Gastroesophageal sphincter (tissue), 4 donors: ENCODE results near the gene CHD6. TPM values are rescaled to one million over a fixed set of nuclear protein-coding genes. Genes with fewer than 3 reads are reported as not detected.

Source experiments
- ATAC-seq: fragments of 150-250 bp; one replicate; pipeline ENCODE4 v1.9.1; 2016; ENCODE audit warnings: mild to moderate bottlenecking, moderate library complexity
- H3K27ac ChIP-seq, 4 donors: fragments of 200-600 bp; sonication (generic) in 3 of 4; 1 replicate in 3 of 4; 2 replicates in 1 of 4; pipeline ENCODE4 v1.5.1; 2016 to 2019
- H3K27me3 ChIP-seq: fragments of 200-600 bp; sonication (generic); one replicate; pipeline ENCODE4 v1.5.1; 2019
- H3K36me3 ChIP-seq, 2 donors: fragments of 200-600 bp; sonication (generic); one replicate each; pipeline ENCODE4 v1.5.1; 2019; ENCODE audit warnings: control low read depth in 1 of 2
- H3K4me1 ChIP-seq, 3 donors: fragments of 200-600 bp; sonication (generic); 1 replicate in 2 of 3; 2 replicates in 1 of 3; pipeline ENCODE4 v1.5.1; 2016 to 2019; ENCODE audit warnings: control low read depth in 2 of 3
- H3K4me3 ChIP-seq, 2 donors: fragments of 200-600 bp; sonication (generic); one replicate each; pipeline ENCODE4 v1.5.1; 2019; ENCODE audit warnings: mild to moderate bottlenecking in 1 of 2, moderate library complexity in 1 of 2
- H3K9me3 ChIP-seq, 3 donors: fragments of 200-600 bp; sonication (generic); one replicate each; pipeline ENCODE4 v1.5.1; 2017 to 2019; ENCODE audit warnings: control low read depth in 2 of 3
- EP300 ChIP-seq: sonication (generic); formaldehyde crosslinking; IDR thresholded peaks from one replicate; pipeline ENCODE4 v1.6.1; 2017; ENCODE audit warnings: antibody characterized with exemption, mild to moderate bottlenecking
- POLR2A ChIP-seq, 2 donors: fragments of 450-650 bp; IDR thresholded peaks; one replicate each; pipeline ENCODE4 v1.6.1; 2017; ENCODE audit warnings: antibody characterized with exemption in 2 of 2, mild to moderate bottlenecking in 2 of 2, moderate library complexity in 1 of 2
- POLR2AphosphoS5 ChIP-seq: sonication (generic); formaldehyde crosslinking; IDR thresholded peaks from one replicate; pipeline ENCODE4 v1.6.1; 2017; ENCODE audit warnings: antibody characterized with exemption
- WGBS, 2 donors: methylation state at CpG; one replicate each; pipeline ENCODE4 v1.1.5; 2018; ENCODE audit warnings: low coverage in 1 of 2; 5-methylcytosine and 5-hydroxymethylcytosine counted together
- total RNA-seq, 4 donors: library from RNA; depleted of rRNA; stranded (reverse); fragments of >200 nt; gene quantifications; one replicate each; pipeline ENCODE4 v1.1.0, GENCODE V29; 2016
- TF ChIP-seq, protein P1 (sequence below), 4 experiments: fragments of 200-600 bp in 2 of 4; fragments of 450-650 bp in 2 of 4; sonication (generic) in 1 of 4; IDR thresholded peaks; one replicate each; pipeline ENCODE4 v1.5.1; 2017 to 2019; ENCODE audit warnings: antibody characterized with exemption in 4 of 4, mild to moderate bottlenecking in 2 of 4, moderate library complexity in 2 of 4

CHD6 gene
- total RNA-seq, 4 donors from 2014 or later: 37.4 to 58.3 (median 40.4) TPM

DNA sequence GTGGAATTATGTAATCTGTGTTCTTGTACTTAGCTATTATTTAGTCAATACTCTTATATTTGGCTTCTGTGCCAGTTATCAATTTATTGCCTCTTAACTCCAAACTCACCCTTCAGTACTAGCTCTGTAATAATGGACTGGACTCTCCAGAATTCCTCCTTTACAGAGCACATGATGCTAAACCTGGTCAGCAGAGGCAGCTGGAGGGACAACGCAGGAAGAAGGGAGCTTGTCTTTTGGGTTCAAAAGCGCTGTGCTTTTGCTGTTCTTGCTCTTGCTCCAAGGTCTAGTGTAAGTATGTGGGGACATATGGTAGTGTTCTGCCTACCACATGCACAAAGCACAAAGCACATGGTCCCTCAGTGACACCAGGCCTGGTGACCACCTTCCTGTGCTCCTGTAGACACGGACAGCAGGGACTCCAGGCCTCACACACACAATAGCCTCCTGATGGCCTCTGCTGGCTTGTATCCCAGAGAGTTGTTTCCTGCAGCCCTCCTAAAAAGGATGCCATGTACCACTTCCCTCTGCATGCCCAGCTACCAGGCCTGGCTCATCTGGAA lies 46.1 kb downstream of the CHD6 start:
- no peaks in the 10 kb centered on the region for H3K36me3 ChIP-seq
- no peak for ATAC-seq

GRCh38 chr20:41571006-41571405 lies 47.2 kb downstream of the CHD6 start:
- Histone ChIP-seq H3K4me3 (no peak overlapping the region), H3K4me1 (peaks cover 2 to 74% (median 22%) of the 10 kb centered on the region in 3 donors), H3K36me3 (no peaks in the 10 kb centered on the region), H3K27ac (no peak overlapping the region), H3K27me3 (no peaks in the 10 kb centered on the region), H3K9me3 (no peaks in the 10 kb centered on the region)
- no peak for ATAC-seq
- 56 to 71% methylated on average over 2 of the region's 2 CpGs for WGBS, 2 donors
- TF ChIP-seq POLR2A (IDR thresholded peaks at IDR 0.05): no peak
- no peak for TF ChIP-seq POLR2AphosphoS5
- TF ChIP-seq, protein P1, sequence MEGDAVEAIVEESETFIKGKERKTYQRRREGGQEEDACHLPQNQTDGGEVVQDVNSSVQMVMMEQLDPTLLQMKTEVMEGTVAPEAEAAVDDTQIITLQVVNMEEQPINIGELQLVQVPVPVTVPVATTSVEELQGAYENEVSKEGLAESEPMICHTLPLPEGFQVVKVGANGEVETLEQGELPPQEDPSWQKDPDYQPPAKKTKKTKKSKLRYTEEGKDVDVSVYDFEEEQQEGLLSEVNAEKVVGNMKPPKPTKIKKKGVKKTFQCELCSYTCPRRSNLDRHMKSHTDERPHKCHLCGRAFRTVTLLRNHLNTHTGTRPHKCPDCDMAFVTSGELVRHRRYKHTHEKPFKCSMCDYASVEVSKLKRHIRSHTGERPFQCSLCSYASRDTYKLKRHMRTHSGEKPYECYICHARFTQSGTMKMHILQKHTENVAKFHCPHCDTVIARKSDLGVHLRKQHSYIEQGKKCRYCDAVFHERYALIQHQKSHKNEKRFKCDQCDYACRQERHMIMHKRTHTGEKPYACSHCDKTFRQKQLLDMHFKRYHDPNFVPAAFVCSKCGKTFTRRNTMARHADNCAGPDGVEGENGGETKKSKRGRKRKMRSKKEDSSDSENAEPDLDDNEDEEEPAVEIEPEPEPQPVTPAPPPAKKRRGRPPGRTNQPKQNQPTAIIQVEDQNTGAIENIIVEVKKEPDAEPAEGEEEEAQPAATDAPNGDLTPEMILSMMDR (IDR thresholded peaks at IDR 0.05): no peak
- TF ChIP-seq EP300: no peak

More for the DNA sequence above, 46.1 kb downstream of the CHD6 start:
- WGBS, 2 donors: 57 to 60% methylated on average over 1 to 3 of the region's 3 CpGs
- Histone ChIP-seq H3K4me1 (peaks cover 2 to 85% (median 22%) of the 10 kb centered on the region in 3 donors), H3K4me3 (no peak overlapping the region), H3K27ac (no peak overlapping the region), H3K9me3 (no peaks in the 10 kb centered on the region), H3K27me3 (no peaks in the 10 kb centered on the region)
- no peak for TF ChIP-seq EP300
- TF ChIP-seq, protein P1 (IDR thresholded peaks at IDR 0.05): no peak
- no peak for TF ChIP-seq POLR2A (IDR thresholded peaks at IDR 0.05)
- no peak for TF ChIP-seq POLR2AphosphoS5

DNA sequence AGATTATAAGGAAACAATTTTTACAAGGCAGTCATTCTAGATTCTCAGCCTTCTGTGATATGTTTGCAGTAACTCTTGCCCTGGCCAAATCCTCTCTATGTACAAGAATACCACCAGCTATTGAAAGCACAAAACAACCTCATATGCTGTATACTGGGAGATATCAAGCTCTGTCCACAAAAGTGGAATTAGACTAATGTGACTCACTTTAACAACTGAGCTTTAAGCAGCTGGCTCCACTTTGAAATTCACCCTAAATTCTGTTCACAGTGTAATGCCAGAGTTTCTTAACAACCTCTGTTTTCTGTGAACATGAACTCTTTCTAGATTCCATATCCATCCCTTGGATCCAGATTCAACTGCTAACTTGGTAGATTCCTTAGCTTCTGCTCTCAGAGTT lies 47.6 kb downstream of the CHD6 start:
- H3K4me1 ChIP-seq: peaks cover 2 to 70% (median 22%) of the 10 kb centered on the region in 3 donors
- ATAC-seq: no peak

DNA sequence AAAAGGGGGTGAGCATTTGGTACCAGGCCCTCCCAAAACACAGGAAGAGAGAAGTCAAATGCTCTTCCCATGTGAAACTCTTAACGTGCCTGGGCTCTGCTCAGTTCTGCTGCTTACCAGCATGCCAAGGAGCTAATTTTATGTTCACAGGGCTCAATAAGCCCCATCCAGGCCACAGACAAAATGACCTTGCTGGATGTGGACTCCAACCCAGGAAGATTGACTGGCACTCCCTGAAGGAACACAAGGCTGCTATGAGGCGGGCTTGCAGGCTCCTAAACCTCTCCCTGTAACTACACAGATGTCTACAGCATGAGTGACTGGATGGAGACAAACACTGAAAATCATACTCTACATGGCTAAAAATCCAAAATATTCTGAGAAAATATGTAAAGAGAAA lies 50.6 kb downstream of the CHD6 start:
- no peak for TF ChIP-seq POLR2A (IDR thresholded peaks at IDR 0.05)
- Histone ChIP-seq H3K4me1 (peaks cover 0 to 47% (median 14%) of the 10 kb centered on the region in 3 donors), H3K36me3 (no peaks in the 10 kb centered on the region), H3K9me3 (no peaks in the 10 kb centered on the region), H3K4me3 (no peak overlapping the region), H3K27me3 (no peaks in the 10 kb centered on the region), H3K27ac (no peak overlapping the region)
- ATAC-seq: no peak
- 83 to 90% methylated on average over 2 of the region's 2 CpGs for WGBS, 2 donors

More for the DNA sequence above, 47.6 kb downstream of the CHD6 start:
- no peak for TF ChIP-seq POLR2A (IDR thresholded peaks at IDR 0.05)
- no peak for TF ChIP-seq POLR2AphosphoS5
- no peak for TF ChIP-seq EP300
- TF ChIP-seq, protein P1 (IDR thresholded peaks at IDR 0.05): no peak
- no peaks in the 10 kb centered on the region for H3K36me3 ChIP-seq
- H3K4me3 ChIP-seq: no peak overlapping the region
- H3K27me3 ChIP-seq: no peaks in the 10 kb centered on the region
- H3K9me3 ChIP-seq: no peaks in the 10 kb centered on the region
- H3K27ac ChIP-seq: no peak overlapping the region

DNA sequence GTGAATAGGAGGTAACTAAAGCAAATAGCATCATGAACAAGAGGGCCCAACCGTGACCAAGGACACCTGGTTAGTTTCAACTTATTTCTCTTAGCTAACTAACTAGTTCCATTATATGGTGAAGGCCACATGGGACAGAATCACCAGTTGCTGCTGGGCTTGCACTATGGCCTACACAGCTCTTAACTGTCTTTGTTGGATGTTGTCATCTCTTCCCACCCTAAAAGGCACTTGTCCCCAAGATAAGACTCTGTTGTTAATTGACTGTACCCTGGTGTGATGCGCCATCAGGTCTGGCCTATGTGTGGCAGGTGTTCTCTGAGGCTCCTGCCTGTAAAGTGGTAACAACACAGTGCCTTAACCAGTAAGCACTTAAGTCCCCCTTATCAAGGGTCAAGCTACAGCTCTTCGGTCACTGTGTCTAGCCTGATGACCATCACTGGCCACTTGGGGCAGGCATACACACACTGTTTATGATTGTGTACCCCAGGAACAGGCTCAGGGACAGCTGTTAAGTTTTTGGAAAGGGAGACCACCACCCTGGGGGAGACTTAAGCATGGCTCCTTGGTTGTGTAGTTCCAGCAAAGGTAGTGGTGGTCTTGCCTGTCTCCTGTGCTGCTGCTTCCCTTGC lies 51.2 kb downstream of the CHD6 start:
- no peak for ATAC-seq
- Histone ChIP-seq H3K36me3 (no peaks in the 10 kb centered on the region), H3K27me3 (no peaks in the 10 kb centered on the region), H3K4me1 (peaks cover 0 to 44% (median 10%) of the 10 kb centered on the region in 3 donors), H3K4me3 (no peak overlapping the region), H3K9me3 (no peaks in the 10 kb centered on the region), H3K27ac (no peak overlapping the region)
- WGBS, 2 donors: 75 to 100% methylated on average over 1 to 2 of the region's 3 CpGs
- no peak for TF ChIP-seq POLR2AphosphoS5
- TF ChIP-seq, protein P1 (IDR thresholded peaks at IDR 0.05): no peak
- no peak for TF ChIP-seq EP300
- no peak for TF ChIP-seq POLR2A (IDR thresholded peaks at IDR 0.05)
